GM12878 (cell line): Measurements from ENCODE around the gene GTF2B. TPM values are rescaled to one million over a fixed set of nuclear protein-coding genes. Genes with fewer than 3 reads are reported as not detected.

ENCODE experiments used
- ATAC-seq: fragments of 200-7000 bp; cut with Tn5 transposase; 3 replicates; pipeline ENCODE4 v1.9.1; 2020; ENCODE audit warnings: mild to moderate bottlenecking, moderate library complexity
- BruUV-seq: library from RNA; stranded (reverse); fragments of 400-500 nt; replicated peaks from 2 replicates; lab custom pipeline; 2021; lab: Mats Ljungman, UMichigan
- CTCF ChIA-PET: fragments of 300-600 bp; sonication (Branson Sonifier 250); formaldehyde crosslinking; extraction: SDS; loops from one replicate; lab custom pipeline; 2021; ENCODE audit warnings: inconsistent platforms; lab: Yijun Ruan, JAX
- POLR2A ChIA-PET: fragments of 350-600 bp; formaldehyde crosslinking; extraction: SDS; loops from one replicate; lab custom pipeline; 2021; ENCODE audit warnings: inconsistent platforms; lab: Charles Lee
- RAD21 ChIA-PET: fragments of 300-600 bp; sonication (Branson Sonifier 250); formaldehyde crosslinking; loops from one replicate; lab custom pipeline; 2023; ENCODE audit warnings: antibody characterized with exemption; ENCODE audit not compliant: unreplicated experiment; lab: Charles Lee
- SMC1A ChIA-PET: fragments of 300-600 bp; sonication (Branson Sonifier 250); formaldehyde crosslinking; loops from one replicate; lab custom pipeline; 2023; ENCODE audit not compliant: unreplicated experiment, uncharacterized antibody; lab: Charles Lee
- DNase-seq: peaks from one replicate; pipeline ENCODE4 v3.0.0-alpha.2; 2011; ENCODE audit warnings: low read depth, low spot score
- FAIRE-seq: peaks from 3 replicates; lab custom pipeline; 2011; peaks lifted over from hg19 to GRCh38; lab: Jason Lieb, UNC
- H2AFZ ChIP-seq: 2 replicates; pipeline ENCODE4 v1.6.0; 2011; ENCODE audit warnings: low read depth, low read length, control low read depth; ENCODE audit not compliant: control insufficient read depth
- H3K27ac ChIP-seq: 2 replicates; pipeline ENCODE4 v1.5.1; 2011; ENCODE audit warnings: control low read depth; ENCODE audit not compliant: control insufficient read depth, insufficient read depth
- H3K27me3 ChIP-seq, 2 experiments: replicated peaks in 1 of 2; 2 replicates each; pipeline versions ENCODE4 v1.6.0 to v1.6.1; 2011; ENCODE audit warnings: low read length in 1 of 2; ENCODE audit not compliant: control insufficient read depth in 2 of 2, insufficient read depth in 2 of 2
- H3K36me3 ChIP-seq, 2 experiments: 2 replicates each; pipeline ENCODE4 v1.5.1; 2011; ENCODE audit warnings: low read length in 1 of 2; ENCODE audit not compliant: control insufficient read depth in 2 of 2, insufficient read depth in 2 of 2
- H3K4me1 ChIP-seq: 2 replicates; pipeline ENCODE4 v1.6.1; 2011; ENCODE audit warnings: mild to moderate bottlenecking, low read length, moderate library complexity, mixed read lengths; ENCODE audit not compliant: control insufficient read depth, insufficient read depth
- H3K4me2 ChIP-seq: 2 replicates; pipeline ENCODE4 v1.6.0; 2011; ENCODE audit warnings: control low read depth; ENCODE audit not compliant: control insufficient read depth, insufficient read depth
- H3K4me3 ChIP-seq: fragments of 200-600 bp; sonication (generic); 2 replicates; pipeline ENCODE4 v1.5.1; 2016
- H3K79me2 ChIP-seq: 2 replicates; pipeline ENCODE4 v1.6.0; 2011; ENCODE audit warnings: low read length; ENCODE audit not compliant: control insufficient read depth, insufficient read depth
- H3K9ac ChIP-seq: 2 replicates; pipeline ENCODE4 v1.8.0; 2011; ENCODE audit warnings: low read length, control low read depth, mixed read lengths; ENCODE audit not compliant: control insufficient read depth, insufficient read depth
- H3K9me3 ChIP-seq: replicated peaks from 3 replicates; pipeline ENCODE4 v1.5.1; 2011; ENCODE audit warnings: mild to moderate bottlenecking, low read length; ENCODE audit not compliant: control insufficient read depth, insufficient read depth
- H4K20me1 ChIP-seq: 2 replicates; pipeline ENCODE4 v1.6.0; 2011; ENCODE audit not compliant: control insufficient read depth, insufficient read depth
- IKZF2 ChIP-seq, 2 experiments: fragments of 450-650 bp; IDR thresholded peaks; 2 replicates each; pipeline ENCODE4 v1.6.1; 2017; ENCODE audit warnings: mild to moderate bottlenecking in 2 of 2, moderate library complexity in 2 of 2
- SMARCA5 ChIP-seq: fragments of 450-650 bp; IDR thresholded peaks from 2 replicates; pipeline ENCODE4 v1.6.1; 2017; ENCODE audit warnings: mild to moderate bottlenecking
- SMC3 ChIP-seq: IDR thresholded peaks from 2 replicates; pipeline ENCODE4 v1.6.1; 2011; ENCODE audit warnings: low read length, improper control_type of control experiment, borderline replicate concordance
- WGBS: methylation state at CpG from one replicate; pipeline ENCODE4 v1.1.6; 2016; ENCODE audit warnings: low lambda C conversion rate; ENCODE audit not compliant: insufficient replicate concordance, insufficient coverage; ENCODE audit errors: missing lambda C conversion rate; 5-methylcytosine and 5-hydroxymethylcytosine counted together
- in situ Hi-C: fragments of 300-500 bp; cut with MboI; formaldehyde crosslinking; loops from 9 replicates; pipeline ENCODE4 v1.14.3; 2018; ENCODE audit warnings: mixed read lengths
- intact Hi-C: fragments of 100-400 bp; cut with micrococcal nuclease; formaldehyde crosslinking; loops from one replicate; pipeline ENCODE4 v1.14.2; 2022; ENCODE audit not compliant: unreplicated experiment
- polyA plus RNA-seq, 11 experiments: library from polyadenylated mRNA; depleted of rRNA in 4 of 11; unstranded in 6 of 11; stranded (reverse) in 5 of 11; fragments of >200 nt; fragmentation: Nextera tagmentation in 4 of 11; fragmentation: Illumina TruSeq in 1 of 11; extraction: Ambion mirVana in 4 of 11; extraction: Trizol in 1 of 11; gene quantifications; 1 replicate in 1 of 11; 2 replicates in 10 of 11; pipeline versions ENCODE4 v1.2.1 to v1.2.3, GENCODE V29; 2011 to 2016; ENCODE audit warnings: inconsistent platforms in 2 of 11, missing spikeins in 2 of 11, low read depth in 1 of 11
- total RNA-seq, 4 experiments: library from RNA; depleted of rRNA in 3 of 4; stranded (reverse); fragments of >200 nt in 3 of 4; fragmentation: Illumina TruSeq in 1 of 4; extraction: Trizol in 1 of 4; gene quantifications; 2 replicates each; pipeline versions ENCODE4 v1.2.1 to v1.2.3, GENCODE V29; 2013 to 2021
- TF ChIP-seq, protein P1 (sequence below): IDR thresholded peaks from 2 replicates; pipeline ENCODE4 v1.6.1; 2012; ENCODE audit warnings: improper control_type of control experiment, low read depth, low read length; ENCODE audit not compliant: insufficient replicate concordance

Gene GTF2B
- total and polyA plus RNA-seq, 10 of the 15 experiments (the other 5 are each of a cell fraction or from before 2014, with no cell fraction given): 27.9 to 79.7 (median 59.5) TPM

DNA sequence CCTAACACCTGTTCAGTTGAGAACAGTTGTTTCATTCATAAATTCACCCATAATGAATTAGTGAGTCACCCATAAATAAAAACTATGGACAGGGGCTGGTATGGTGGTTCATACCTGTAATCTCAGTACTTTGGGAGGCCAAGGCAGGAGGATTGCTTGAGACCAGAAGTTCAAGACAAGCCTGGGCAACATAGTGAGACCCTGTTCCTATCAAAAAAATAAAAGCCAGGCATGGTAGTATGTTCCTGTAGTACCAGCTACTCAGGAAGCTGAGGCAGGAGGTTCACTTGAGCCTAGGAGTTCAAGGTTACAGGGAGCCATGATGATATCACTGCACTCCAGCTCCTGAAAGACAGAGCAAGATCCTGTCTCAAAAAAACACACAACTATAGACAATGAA is 79.0 kb downstream of the GTF2B start (continued):
- TF ChIP-seq, protein P1, sequence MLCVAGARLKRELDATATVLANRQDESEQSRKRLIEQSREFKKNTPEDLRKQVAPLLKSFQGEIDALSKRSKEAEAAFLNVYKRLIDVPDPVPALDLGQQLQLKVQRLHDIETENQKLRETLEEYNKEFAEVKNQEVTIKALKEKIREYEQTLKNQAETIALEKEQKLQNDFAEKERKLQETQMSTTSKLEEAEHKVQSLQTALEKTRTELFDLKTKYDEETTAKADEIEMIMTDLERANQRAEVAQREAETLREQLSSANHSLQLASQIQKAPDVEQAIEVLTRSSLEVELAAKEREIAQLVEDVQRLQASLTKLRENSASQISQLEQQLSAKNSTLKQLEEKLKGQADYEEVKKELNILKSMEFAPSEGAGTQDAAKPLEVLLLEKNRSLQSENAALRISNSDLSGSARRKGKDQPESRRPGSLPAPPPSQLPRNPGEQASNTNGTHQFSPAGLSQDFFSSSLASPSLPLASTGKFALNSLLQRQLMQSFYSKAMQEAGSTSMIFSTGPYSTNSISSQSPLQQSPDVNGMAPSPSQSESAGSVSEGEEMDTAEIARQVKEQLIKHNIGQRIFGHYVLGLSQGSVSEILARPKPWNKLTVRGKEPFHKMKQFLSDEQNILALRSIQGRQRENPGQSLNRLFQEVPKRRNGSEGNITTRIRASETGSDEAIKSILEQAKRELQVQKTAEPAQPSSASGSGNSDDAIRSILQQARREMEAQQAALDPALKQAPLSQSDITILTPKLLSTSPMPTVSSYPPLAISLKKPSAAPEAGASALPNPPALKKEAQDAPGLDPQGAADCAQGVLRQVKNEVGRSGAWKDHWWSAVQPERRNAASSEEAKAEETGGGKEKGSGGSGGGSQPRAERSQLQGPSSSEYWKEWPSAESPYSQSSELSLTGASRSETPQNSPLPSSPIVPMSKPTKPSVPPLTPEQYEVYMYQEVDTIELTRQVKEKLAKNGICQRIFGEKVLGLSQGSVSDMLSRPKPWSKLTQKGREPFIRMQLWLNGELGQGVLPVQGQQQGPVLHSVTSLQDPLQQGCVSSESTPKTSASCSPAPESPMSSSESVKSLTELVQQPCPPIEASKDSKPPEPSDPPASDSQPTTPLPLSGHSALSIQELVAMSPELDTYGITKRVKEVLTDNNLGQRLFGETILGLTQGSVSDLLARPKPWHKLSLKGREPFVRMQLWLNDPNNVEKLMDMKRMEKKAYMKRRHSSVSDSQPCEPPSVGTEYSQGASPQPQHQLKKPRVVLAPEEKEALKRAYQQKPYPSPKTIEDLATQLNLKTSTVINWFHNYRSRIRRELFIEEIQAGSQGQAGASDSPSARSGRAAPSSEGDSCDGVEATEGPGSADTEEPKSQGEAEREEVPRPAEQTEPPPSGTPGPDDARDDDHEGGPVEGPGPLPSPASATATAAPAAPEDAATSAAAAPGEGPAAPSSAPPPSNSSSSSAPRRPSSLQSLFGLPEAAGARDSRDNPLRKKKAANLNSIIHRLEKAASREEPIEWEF: no peak

- H2AFZ ChIP-seq: no peak overlapping the region
- no peaks in the 10 kb centered on the region for H3K79me2 ChIP-seq
- FAIRE-seq: no peak
- H3K27ac ChIP-seq: no peak overlapping the region
- in situ Hi-C loops (no loop called here), intact Hi-C loops (no loop called here)
- no peak for ATAC-seq
- WGBS: 90% methylated on average over 5 of the region's 5 CpGs
- CTCF ChIA-PET: interaction anchor here (1.2 to 1.7 kb wide), 2 partner anchors 23 to 85 kb away, joined by 3 to 4 read pairs; no protein-coding TSS in a partner anchor
- RAD21 ChIA-PET: no interaction called here
- SMC1A ChIA-PET: interaction anchor here (1.6 kb wide), 1 partner anchor 12 kb away, joined by 4 read pairs; no protein-coding TSS in a partner anchor
- TF ChIP-seq SMARCA5 (no peak), SMC3 (no peak), IKZF2 (IDR thresholded peaks at IDR 0.05) (no peak)
- no peak overlapping the region for H3K4me3 ChIP-seq
- H3K36me3 ChIP-seq: peaks cover 2 to 16% of the 10 kb centered on the region in 2 experiments; a peak in 3 of 4 replicates
- no peaks in the 10 kb centered on the region for H3K27me3 ChIP-seq
- peaks cover 17% of the 10 kb centered on the region for H3K9me3 ChIP-seq
- DNase-seq: no peak
- POLR2A ChIA-PET: no interaction called here
- H3K4me2 ChIP-seq: no peak overlapping the region
- H3K4me1 ChIP-seq: no peaks in the 10 kb centered on the region
- H4K20me1 ChIP-seq: no peaks in the 10 kb centered on the region
- no TSS peak for BruUV-seq
- no peak overlapping the region for H3K9ac ChIP-seq
These were observed 87.9 kb downstream of the GTF2B start for GRCh38 chr1:88803444-88803843.
